Lower leg skin (tissue), 3 donors: ENCODE measurements around the gene UGT1A6.

Experiments used
- POLR2A ChIP-seq, 2 donors: fragments of 450-650 bp; IDR thresholded peaks; one replicate each; pipeline ENCODE4 v1.6.1; 2016 to 2017; ENCODE audit warnings: antibody characterized with exemption in 2 of 2, mild to moderate bottlenecking in 1 of 2, moderate library complexity in 1 of 2
- TF ChIP-seq, protein P1 (sequence below), 3 donors: fragments of 450-650 bp; IDR thresholded peaks; one replicate each; pipeline ENCODE4 v1.5.1; 2016; ENCODE audit warnings: antibody characterized with exemption in 3 of 3, mild to moderate bottlenecking in 3 of 3, moderate library complexity in 2 of 3

DNA sequence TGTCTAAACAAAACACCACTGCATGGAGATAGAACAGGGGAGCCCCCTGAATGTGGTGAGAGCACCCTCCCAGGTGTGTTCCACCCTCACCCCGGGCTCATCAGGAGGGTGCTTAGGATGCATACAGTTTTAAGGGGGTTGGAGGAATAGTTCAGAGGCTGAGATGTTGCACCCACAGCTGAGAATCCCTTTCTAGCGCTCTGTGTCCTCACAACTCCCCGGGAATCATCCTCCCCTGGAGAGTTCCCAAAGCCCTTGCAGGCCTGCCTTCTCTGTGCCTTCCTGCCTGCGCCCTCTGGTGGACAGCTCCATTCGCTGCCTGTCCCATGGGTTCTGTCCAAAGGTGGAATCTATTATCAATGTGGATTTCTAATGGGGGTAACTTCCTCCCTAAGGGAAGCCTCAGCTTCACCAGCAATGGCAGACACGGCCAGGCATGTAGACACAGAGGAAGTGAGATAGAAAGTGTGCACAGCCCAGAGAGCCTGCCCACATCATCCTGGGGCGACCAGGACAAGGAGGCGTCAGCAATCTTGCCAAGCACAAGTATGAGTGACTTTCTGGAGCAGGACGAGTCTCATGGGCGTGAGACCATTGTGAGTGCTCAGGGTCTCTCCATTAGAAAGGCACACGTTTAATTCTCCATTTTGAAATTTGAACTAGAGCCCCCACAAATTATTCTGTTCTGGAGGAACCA, 18.8 kb downstream of the UGT1A6 start:
- TF ChIP-seq, protein P1, sequence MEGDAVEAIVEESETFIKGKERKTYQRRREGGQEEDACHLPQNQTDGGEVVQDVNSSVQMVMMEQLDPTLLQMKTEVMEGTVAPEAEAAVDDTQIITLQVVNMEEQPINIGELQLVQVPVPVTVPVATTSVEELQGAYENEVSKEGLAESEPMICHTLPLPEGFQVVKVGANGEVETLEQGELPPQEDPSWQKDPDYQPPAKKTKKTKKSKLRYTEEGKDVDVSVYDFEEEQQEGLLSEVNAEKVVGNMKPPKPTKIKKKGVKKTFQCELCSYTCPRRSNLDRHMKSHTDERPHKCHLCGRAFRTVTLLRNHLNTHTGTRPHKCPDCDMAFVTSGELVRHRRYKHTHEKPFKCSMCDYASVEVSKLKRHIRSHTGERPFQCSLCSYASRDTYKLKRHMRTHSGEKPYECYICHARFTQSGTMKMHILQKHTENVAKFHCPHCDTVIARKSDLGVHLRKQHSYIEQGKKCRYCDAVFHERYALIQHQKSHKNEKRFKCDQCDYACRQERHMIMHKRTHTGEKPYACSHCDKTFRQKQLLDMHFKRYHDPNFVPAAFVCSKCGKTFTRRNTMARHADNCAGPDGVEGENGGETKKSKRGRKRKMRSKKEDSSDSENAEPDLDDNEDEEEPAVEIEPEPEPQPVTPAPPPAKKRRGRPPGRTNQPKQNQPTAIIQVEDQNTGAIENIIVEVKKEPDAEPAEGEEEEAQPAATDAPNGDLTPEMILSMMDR (IDR thresholded peaks at IDR 0.05): no peak
- no peak for TF ChIP-seq POLR2A (IDR thresholded peaks at IDR 0.05)
